GM19099 (cell line): ENCODE data around the gene OLFM2.

ENCODE experiments used
- POLR2A ChIP-seq: IDR thresholded peaks from 3 replicates; pipeline ENCODE4 v1.6.1; 2011; ENCODE audit warnings: low read depth; ENCODE audit not compliant: insufficient read length; ENCODE audit errors: extremely low read depth

OLFM2 gene

DNA sequence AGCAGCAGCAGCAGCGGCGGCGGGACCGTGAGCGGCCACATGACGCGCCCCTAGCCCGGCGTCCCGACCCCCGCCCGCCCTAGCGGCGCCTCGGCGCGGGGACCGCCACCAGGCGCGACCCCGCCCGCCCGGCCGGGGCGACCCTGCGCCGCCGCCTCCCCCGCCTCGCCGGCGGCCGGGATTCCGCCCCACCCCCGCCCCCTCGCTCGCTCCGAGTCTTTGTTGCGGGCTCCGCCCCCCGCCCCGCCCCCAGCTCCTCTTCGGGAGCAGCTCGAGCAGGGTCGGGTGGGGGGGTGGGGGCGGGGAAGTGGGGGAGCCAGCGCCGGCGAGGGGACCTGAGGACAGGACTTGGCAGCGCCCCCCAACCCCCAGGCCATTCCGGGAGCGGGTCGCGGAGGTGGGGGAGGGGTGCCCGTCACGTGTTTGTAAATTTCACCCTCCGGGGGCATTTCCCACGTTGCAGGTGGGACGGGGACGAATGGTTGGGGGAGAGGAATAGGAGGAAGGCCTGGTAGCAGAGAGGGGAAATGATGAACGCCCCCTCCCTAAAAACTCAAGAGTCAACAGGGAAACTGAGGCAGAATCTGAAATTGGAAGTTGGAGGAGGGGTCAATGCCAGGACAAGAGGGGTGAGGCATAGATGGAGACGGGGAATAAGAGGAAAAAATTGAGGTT lies at the start of gene OLFM2:
OLFM2 (minus strand) TSS at position 190 of the 675 bp plus-strand sequence; CDS start at position 41, 149 bp downstream.
- TF ChIP-seq POLR2A: no peak

DNA sequence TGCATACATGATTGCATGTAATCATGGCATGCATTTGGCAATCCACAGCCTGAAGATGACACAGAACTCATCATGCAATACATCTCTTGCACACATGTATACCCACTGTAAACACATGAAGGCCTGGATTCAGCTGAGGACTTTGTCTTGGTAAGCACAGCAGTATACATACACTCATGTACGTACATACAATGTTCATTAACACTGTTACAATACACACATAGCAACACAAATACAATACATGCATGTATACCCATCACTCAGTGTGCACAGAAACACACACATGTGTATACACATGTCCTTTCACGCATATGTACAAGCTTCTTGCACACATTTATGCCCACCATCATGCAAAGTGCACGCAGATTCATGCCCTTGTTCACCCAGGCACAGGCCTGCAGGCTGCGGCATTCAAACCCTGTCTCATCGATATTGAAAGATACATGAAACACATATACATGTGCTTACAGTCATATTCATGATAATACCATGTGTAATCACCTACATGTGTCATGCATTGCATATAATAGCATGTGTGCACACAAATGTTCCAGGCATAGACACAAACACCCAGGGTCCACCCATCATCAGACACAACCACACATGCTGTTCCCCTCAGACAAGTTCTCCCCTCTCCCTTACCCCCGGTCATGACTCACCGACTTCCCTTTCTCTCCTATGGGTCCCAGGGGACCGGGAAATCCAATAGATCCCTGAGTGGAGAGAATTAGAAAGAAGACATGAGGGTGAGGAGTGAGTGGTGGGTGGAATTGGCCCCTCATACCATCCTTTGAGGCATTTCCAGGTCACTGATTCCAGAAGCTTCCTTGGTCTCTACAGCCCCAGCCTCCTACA lies 45.3 kb upstream of the OLFM2 start:
- TF ChIP-seq POLR2A: no peak

DNA sequence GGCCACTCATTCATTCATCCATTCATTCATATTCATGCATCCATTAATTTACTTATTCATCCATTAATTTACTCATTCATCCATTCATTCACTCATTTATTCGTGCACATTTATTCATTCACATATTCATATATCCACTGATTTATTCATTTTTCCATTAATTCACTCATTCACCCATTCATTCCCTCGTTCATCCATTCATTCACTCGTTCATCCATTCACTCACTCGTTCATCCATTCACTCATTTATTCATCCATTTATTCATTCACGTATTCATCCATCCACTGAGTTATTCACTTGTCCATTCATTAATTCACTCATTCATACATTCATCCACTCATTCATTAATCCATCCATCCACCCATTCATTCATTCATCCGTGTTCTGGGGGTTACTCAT lies 35.8 kb upstream of the OLFM2 start:
- no peak for TF ChIP-seq POLR2A

DNA sequence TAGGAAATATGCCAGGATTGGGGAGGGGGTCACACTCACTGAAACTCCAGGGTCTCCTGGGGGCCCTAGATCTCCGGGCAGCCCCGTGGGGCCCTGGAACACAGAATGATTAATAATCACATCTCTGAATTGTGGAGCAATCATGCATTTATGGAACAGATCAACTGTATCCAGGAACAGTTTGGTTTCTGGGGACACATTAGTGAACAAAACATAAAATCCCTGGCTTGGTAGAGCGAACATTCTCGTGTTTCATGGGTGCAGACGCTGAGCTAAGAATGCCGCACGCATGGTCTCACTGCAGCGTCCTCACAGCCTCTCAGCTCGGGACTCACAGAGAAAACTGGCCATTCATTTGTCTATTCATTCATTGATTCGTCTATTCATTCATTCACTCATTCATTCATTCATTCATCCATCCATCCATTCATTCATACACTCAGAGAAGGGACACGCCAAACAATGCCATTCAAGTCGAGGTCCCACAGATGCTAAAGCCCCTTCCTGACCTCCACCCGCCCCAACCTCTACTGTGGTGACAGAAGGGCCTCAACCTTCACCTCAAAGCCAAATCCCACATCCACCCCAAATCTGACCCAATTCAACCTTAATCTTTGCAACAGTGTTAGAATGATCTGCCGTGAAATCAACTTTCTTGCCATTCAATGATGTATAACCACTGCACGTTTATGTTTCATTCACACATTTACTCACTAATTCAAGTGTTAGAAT lies 35.0 kb upstream of the OLFM2 start:
- TF ChIP-seq POLR2A: no peak

- no peak for TF ChIP-seq POLR2A
Observed at GRCh38 chr19:9970481-9970880, 34.2 kb upstream of the OLFM2 start.

DNA sequence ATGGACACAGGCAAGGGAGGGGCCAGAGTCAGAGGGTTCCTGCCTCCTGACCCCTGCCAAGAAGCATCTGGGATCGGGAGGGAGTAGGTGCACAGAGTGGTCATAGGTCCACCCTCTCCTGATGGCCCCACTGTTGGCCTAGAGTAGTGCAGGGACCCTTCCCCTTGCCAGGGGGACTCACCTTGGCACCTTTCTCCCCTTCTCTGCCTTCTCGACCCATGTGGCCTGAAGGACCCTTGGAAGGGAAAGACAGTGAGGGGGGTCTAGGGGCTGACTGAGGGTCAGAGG lies 33.3 kb upstream of the OLFM2 start:
- TF ChIP-seq POLR2A: no peak

DNA sequence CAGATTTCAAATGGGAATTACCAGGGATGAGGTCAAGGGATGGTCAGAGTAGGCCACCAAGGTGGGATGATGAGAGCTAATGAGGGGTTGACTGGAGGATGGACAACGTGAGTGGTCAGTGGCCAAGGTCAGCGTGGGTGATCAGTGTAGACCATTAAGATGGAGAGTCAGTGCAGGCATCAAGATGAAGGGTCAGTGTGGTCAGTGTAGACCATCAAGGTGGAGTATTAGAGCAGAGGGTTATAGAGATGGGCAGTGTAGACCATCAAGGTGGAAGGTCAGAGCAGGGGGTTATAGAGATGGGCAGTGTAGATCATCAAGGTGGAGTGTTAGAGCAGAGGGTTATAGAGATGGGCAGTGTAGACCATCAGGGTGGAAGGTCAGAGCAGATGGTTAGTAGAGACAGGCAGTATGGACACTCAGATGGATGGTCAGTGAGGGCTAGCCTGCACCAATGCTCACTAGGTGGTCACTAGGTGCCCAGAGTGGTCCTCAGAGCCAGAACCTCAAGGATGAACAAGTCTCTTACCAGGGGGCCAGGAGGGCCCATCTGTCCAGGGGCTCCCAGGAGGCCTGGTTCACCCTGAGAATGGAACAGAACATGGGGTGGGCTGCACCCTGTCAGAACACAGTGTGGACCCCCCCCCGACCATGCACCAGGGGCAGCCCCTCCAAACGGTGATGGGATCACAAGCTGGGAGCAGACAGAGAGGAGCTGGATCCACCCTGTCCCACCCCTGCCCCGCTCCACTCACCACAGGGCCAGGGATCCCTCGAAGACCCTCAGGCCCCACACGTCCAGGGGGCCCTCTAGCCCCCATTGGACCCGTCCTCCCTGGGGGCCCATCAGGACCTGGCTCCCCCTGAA lies 32.7 kb upstream of the OLFM2 start:
- TF ChIP-seq POLR2A: no peak

GRCh38 chr19:9967326-9967725 lies 31.0 kb upstream of the OLFM2 start:
- TF ChIP-seq POLR2A: no peak

DNA sequence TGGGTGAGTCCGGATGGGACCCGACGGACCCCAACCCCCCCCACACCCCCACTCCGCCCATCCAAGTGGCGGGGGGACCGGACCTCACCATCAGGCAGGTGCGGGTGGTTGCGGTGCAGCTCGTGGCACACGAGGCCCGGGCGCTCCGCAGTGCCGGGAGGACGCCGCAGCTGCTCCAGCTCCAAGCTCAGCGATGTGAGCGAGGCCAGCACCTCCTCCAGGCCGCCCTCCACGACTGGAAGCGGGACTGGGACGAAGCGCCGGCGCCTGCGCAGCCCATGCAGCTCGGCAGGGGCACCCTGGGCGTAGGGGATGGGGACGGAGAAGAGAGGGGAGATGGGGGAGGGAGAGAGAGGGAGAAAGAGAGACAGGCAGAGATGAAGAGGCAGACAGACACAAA lies 30.1 kb upstream of the OLFM2 start:
- TF ChIP-seq POLR2A: no peak

DNA sequence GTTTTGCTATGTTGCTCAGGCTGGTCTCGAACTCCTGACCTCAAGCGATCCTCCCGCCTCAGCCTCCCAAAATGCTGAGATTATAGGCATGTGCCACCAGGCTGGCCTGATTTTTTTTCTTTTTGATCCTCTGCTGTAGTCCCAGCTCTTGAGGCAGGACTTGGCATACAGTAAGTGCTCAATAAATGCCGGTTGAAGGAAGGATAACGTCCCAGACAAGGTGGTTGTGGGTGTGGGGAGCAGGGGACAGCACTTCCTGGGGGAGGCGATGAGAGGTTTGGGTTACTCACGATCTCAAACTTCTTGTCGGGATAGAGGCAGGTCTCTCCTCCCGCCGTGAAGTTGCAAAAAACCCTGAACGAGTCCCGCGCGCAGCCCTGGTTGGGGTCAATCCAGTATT lies 29.7 kb upstream of the OLFM2 start:
- no peak for TF ChIP-seq POLR2A

DNA sequence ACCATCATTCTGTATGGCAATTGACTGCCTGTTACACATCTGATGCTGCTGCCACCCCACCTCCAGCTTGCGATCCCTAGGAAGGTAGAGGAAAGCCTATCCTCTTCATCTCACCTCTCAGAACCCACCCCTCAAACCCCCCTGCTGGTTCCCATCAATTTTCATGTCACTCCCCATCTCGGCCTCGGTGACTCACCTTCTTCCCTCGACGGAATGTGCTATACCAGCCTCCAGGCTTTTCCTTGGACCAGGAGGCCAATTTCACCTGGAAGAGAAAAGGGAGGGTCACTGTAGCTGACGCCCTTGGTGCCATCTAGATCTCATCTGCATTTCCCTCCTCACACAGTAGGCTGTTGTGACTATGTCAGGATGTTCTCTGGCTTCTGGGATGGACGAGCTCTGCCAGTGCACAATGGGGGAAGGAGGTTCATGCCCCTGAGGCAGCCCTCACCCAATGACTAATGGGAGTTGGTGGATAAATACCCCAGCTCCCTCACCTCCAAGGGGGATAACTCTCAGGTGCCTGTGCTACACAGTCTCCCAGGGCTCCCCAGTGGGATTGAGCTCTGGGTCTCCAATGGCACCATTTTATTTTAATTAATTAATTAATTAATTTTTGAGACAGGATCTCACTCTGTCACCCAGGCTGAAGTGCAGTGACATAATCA lies 26.4 kb upstream of the OLFM2 start:
- TF ChIP-seq POLR2A: no peak

GRCh38 chr19:9961103-9961502 lies 24.8 kb upstream of the OLFM2 start:
- no peak for TF ChIP-seq POLR2A

DNA sequence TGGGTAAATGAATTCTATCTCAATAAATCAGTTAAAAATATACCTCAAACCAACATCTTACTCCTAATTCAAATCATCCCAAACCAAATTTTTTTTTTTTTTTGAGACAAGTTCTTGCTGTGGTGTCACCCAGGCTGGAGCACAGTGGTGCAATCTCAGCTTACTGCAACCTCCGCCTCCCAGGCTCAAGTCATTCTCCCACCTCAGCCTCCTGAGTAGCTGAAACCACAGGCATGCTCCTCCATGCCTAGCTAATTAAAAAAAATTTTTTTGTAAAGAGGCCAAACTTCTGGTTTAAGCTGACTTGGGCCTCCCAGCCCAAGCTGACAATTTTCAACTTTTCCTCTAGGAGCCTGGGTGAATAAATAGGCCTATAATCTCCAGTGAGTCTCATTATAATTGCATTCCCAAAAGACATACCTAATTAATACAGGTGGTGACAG lies 22.1 kb upstream of the OLFM2 start:
- TF ChIP-seq POLR2A: no peak

GRCh38 chr19:9956956-9957355 lies 20.6 kb upstream of the OLFM2 start:
- TF ChIP-seq POLR2A: no peak
